ENCODE measurements around the gene CCDC148. TPM values are rescaled to one million over a fixed set of nuclear protein-coding genes. Genes with fewer than 3 reads are reported as not detected.
A peak's percentile ranks its signal among the peaks of the same experiment; 100 is the strongest.

CCDC148 gene
- total and polyA plus RNA-seq, 2 experiments from 2014 or later, result 0.64 to 0.86 TPM

DNA sequence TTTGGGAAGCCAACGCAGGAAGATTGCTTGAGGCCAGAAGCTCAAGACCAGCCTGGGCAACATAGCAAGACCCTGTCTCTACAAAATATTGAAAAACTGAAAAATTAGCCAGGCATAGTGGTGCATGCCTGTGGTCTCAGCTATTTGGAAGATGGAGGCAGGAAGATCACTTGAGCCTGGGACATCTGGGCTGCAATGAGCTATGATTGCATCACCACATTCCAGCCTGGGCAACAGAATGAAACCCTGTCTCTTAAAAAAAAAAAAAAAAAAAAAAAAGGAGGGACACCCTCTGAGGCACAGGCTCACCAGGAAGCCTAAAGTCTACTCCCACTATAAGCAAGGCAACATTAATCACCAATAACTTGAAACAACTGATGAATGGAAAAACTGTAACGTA lies 151.1 kb downstream of the CCDC148 start:
- H3K4me3 ChIP-seq, result no peak overlapping the region
- H4K20me1 ChIP-seq (ENCODE audit: insufficient read depth), result no peaks in the 10 kb centered on the region
- in situ Hi-C loops (cut with MboI), result no loop called here
- H2AFZ ChIP-seq, result no peak overlapping the region
- no peaks in the 10 kb centered on the region for H3F3A ChIP-seq (ENCODE audit: insufficient read depth)
- no peak overlapping the region for H3K4me2 ChIP-seq (ENCODE audit: unreplicated experiment)
- no peaks in the 10 kb centered on the region for H3K9me3 ChIP-seq (ENCODE audit: low read depth)
- DNase-seq, result no peak
- H3K9me2 ChIP-seq (ENCODE audit: insufficient read depth), result no peaks in the 10 kb centered on the region
- no peaks in the 10 kb centered on the region for H3K27me3 ChIP-seq (replicated peaks; ENCODE audit: insufficient read depth)
- no peak overlapping the region for H3K27ac ChIP-seq
- H3K4me1 ChIP-seq (ENCODE audit: insufficient read depth), result no peaks in the 10 kb centered on the region
- no peak overlapping the region for H3K9ac ChIP-seq
- WGBS, 2 experiments (ENCODE audit: low coverage in 1 of 2, low lambda C conversion rate in 2 of 2, missing lambda C conversion rate in 2 of 2), result 41 to 47% methylated on average over 2 of the region's 2 CpGs
- H3K36me3 ChIP-seq (ENCODE audit: low read depth), result no peaks in the 10 kb centered on the region
- no peaks in the 10 kb centered on the region for H3K79me2 ChIP-seq (ENCODE audit: insufficient read depth)
- no peak for TF ChIP-seq EZH2 (IDR thresholded peaks at IDR 0.05; ENCODE audit: insufficient read depth, poor library complexity, severe bottlenecking)
- TF ChIP-seq EZH2phosphoT487 (IDR thresholded peaks at IDR 0.05; ENCODE audit: insufficient read depth, low read depth), result no peak

GRCh38 chr2:158300394-158300793 lies 156.2 kb downstream of the CCDC148 start:
- Histone ChIP-seq H3K9me2 (ENCODE audit: insufficient read depth) (no peaks in the 10 kb centered on the region), H3K79me2 (ENCODE audit: insufficient read depth) (no peaks in the 10 kb centered on the region), H3K36me3 (ENCODE audit: low read depth) (no peaks in the 10 kb centered on the region), H3K4me2 (ENCODE audit: unreplicated experiment) (no peak overlapping the region), H4K20me1 (ENCODE audit: insufficient read depth) (no peaks in the 10 kb centered on the region), H3K27me3 (replicated peaks; ENCODE audit: insufficient read depth) (no peaks in the 10 kb centered on the region), H2AFZ (no peak overlapping the region), H3K4me1 (ENCODE audit: insufficient read depth) (no peaks in the 10 kb centered on the region), H3K27ac (no peak overlapping the region), H3K9me3 (ENCODE audit: low read depth) (no peaks in the 10 kb centered on the region), H3F3A (ENCODE audit: insufficient read depth) (no peaks in the 10 kb centered on the region), H3K4me3 (no peak overlapping the region), H3K9ac (no peak overlapping the region)
- TF ChIP-seq EZH2 (IDR thresholded peaks at IDR 0.05; ENCODE audit: insufficient read depth, poor library complexity, severe bottlenecking) (no peak), EZH2phosphoT487 (IDR thresholded peaks at IDR 0.05; ENCODE audit: insufficient read depth, low read depth) (no peak)
- DNase-seq, result no peak
- WGBS, 2 experiments (ENCODE audit: low coverage in 1 of 2, low lambda C conversion rate in 2 of 2, missing lambda C conversion rate in 2 of 2), result 19 to 21% methylated on average over 2 of the region's 2 CpGs
- in situ Hi-C loops (cut with MboI), result no loop called here

DNA sequence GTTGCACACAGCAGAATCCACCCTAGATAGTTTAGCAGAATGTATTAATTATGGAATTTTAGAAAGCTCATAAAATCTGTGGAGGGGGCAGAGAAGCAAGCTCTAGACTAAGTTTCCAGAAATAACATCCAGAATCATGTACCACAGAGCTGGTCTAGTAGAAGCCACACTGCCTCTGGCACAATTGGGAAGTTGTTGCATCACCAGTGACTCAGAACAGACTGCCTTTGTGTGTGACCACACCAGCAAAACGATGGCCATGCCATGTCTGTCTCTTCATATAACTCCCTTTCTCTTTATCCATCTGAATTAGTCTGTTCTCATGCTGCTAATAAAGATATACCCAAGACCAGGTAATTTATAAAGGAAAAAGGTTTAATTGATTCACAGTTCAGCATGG lies 158.9 kb downstream of the CCDC148 start:
- WGBS, 2 experiments (ENCODE audit: low coverage in 1 of 2, low lambda C conversion rate in 2 of 2, missing lambda C conversion rate in 2 of 2), result 0 to 9% methylated on average over 1 of the region's 1 CpG
- H3K79me2 ChIP-seq (ENCODE audit: insufficient read depth), result no peaks in the 10 kb centered on the region
- no peaks in the 10 kb centered on the region for H3K4me1 ChIP-seq (ENCODE audit: insufficient read depth)
- no peak overlapping the region for H3K27ac ChIP-seq
- H3K4me2 ChIP-seq (ENCODE audit: unreplicated experiment), result no peak overlapping the region
- TF ChIP-seq EZH2 (IDR thresholded peaks at IDR 0.05; ENCODE audit: insufficient read depth, poor library complexity, severe bottlenecking), result no peak
- no peak for TF ChIP-seq EZH2phosphoT487 (IDR thresholded peaks at IDR 0.05; ENCODE audit: insufficient read depth, low read depth)
- in situ Hi-C loops (cut with MboI), result no loop called here
- no peak overlapping the region for H3K4me3 ChIP-seq
- no peaks in the 10 kb centered on the region for H3F3A ChIP-seq (ENCODE audit: insufficient read depth)
- H2AFZ ChIP-seq, result no peak overlapping the region
- H4K20me1 ChIP-seq (ENCODE audit: insufficient read depth), result no peaks in the 10 kb centered on the region
- H3K9me2 ChIP-seq (ENCODE audit: insufficient read depth), result no peaks in the 10 kb centered on the region
- no peaks in the 10 kb centered on the region for H3K36me3 ChIP-seq (ENCODE audit: low read depth)
- H3K27me3 ChIP-seq (replicated peaks; ENCODE audit: insufficient read depth), result no peaks in the 10 kb centered on the region
- no peaks in the 10 kb centered on the region for H3K9me3 ChIP-seq (ENCODE audit: low read depth)
- DNase-seq, result peak; percentile 40
- H3K9ac ChIP-seq, result no peak overlapping the region

GRCh38 chr2:158297120-158297519 lies 159.4 kb downstream of the CCDC148 start:
- Histone ChIP-seq H3K9ac (no peak overlapping the region), H3K4me1 (ENCODE audit: insufficient read depth) (no peaks in the 10 kb centered on the region), H3K9me3 (ENCODE audit: low read depth) (no peaks in the 10 kb centered on the region), H3K36me3 (ENCODE audit: low read depth) (no peaks in the 10 kb centered on the region), H4K20me1 (ENCODE audit: insufficient read depth) (no peaks in the 10 kb centered on the region), H2AFZ (no peak overlapping the region), H3K27me3 (replicated peaks; ENCODE audit: insufficient read depth) (no peaks in the 10 kb centered on the region), H3K79me2 (ENCODE audit: insufficient read depth) (no peaks in the 10 kb centered on the region), H3K9me2 (ENCODE audit: insufficient read depth) (no peaks in the 10 kb centered on the region), H3K27ac (no peak overlapping the region), H3K4me2 (ENCODE audit: unreplicated experiment) (no peak overlapping the region), H3K4me3 (no peak overlapping the region), H3F3A (ENCODE audit: insufficient read depth) (no peaks in the 10 kb centered on the region)
- TF ChIP-seq EZH2 (IDR thresholded peaks at IDR 0.05; ENCODE audit: insufficient read depth, poor library complexity, severe bottlenecking) (no peak), EZH2phosphoT487 (IDR thresholded peaks at IDR 0.05; ENCODE audit: insufficient read depth, low read depth) (no peak)
- 22 to 34% methylated on average over 2 of the region's 2 CpGs for WGBS, 2 experiments (ENCODE audit: low coverage in 1 of 2, low lambda C conversion rate in 2 of 2, missing lambda C conversion rate in 2 of 2)
- no peak for DNase-seq
- in situ Hi-C loops (cut with MboI), result no loop called here

- Histone ChIP-seq H3K4me2 (ENCODE audit: unreplicated experiment) (no peak overlapping the region), H3K4me1 (ENCODE audit: insufficient read depth) (no peaks in the 10 kb centered on the region), H3K9me2 (ENCODE audit: insufficient read depth) (no peaks in the 10 kb centered on the region), H3K27ac (no peak overlapping the region), H2AFZ (no peak overlapping the region), H3K9me3 (ENCODE audit: low read depth) (no peaks in the 10 kb centered on the region), H3K36me3 (ENCODE audit: low read depth) (no peaks in the 10 kb centered on the region), H3K27me3 (replicated peaks; ENCODE audit: insufficient read depth) (no peaks in the 10 kb centered on the region), H3F3A (ENCODE audit: insufficient read depth) (no peaks in the 10 kb centered on the region), H3K9ac (no peak overlapping the region), H3K4me3 (no peak overlapping the region), H3K79me2 (ENCODE audit: insufficient read depth) (no peaks in the 10 kb centered on the region), H4K20me1 (ENCODE audit: insufficient read depth) (no peaks in the 10 kb centered on the region)
- DNase-seq, result no peak
- in situ Hi-C loops (cut with MboI), result no loop called here
- 51 to 53% methylated on average over 3 of the region's 3 CpGs for WGBS, 2 experiments (ENCODE audit: low coverage in 1 of 2, low lambda C conversion rate in 2 of 2, missing lambda C conversion rate in 2 of 2)
- TF ChIP-seq EZH2phosphoT487 (IDR thresholded peaks at IDR 0.05; ENCODE audit: insufficient read depth, low read depth) (no peak), EZH2 (IDR thresholded peaks at IDR 0.05; ENCODE audit: insufficient read depth, poor library complexity, severe bottlenecking) (no peak)
These were observed 162.8 kb downstream of the CCDC148 start for GRCh38 chr2:158293722-158294121.

Measured in GM23248 (cell line).